ENCODE results near the gene TEFM. TPM values are rescaled to one million over a fixed set of nuclear protein-coding genes. Genes with fewer than 3 reads are reported as not detected.

The TEFM gene
- total and polyA plus RNA-seq, 2 donors (not counting 1 experiment from before 2014, with no cell fraction given) = 10.9 to 11.1 TPM

GRCh38 chr17:30894236-30894635 lies 11.8 kb downstream of the TEFM start:
- Histone ChIP-seq H3K4me2 (ENCODE audit: extremely low read depth, insufficient read depth, low read length) (no peak overlapping the region), H2AFZ (ENCODE audit: low read length) (no peak overlapping the region), H3K27ac (ENCODE audit: insufficient read depth, low read length) (no peak overlapping the region), H3K4me3 (replicated peaks in 1 of 4; ENCODE audit: control extremely low read depth in 1 of 4, insufficient read depth in 1 of 4, low read depth in 3 of 4, low read length in 4 of 4) (no peak overlapping the region), H3K9me3 (ENCODE audit: control insufficient read depth, insufficient read depth, low read depth, low read length) (no peaks in the 10 kb centered on the region), H3K9ac (ENCODE audit: insufficient read depth, low read length) (no peak overlapping the region), H3K4me1 (ENCODE audit: control insufficient read depth, extremely low read depth, insufficient read depth, low read length) (no peaks in the 10 kb centered on the region), H3K27me3 (ENCODE audit: control insufficient read depth, insufficient read depth, low read length) (no peaks in the 10 kb centered on the region), H3K36me3 (ENCODE audit: control insufficient read depth, insufficient read depth, low read length) (no peaks in the 10 kb centered on the region), H4K20me1 (ENCODE audit: control insufficient read depth, extremely low read depth, insufficient read depth, low read length) (no peaks in the 10 kb centered on the region), H3K79me2 (ENCODE audit: control insufficient read depth, insufficient read depth, low read length) (no peaks in the 10 kb centered on the region)
- TF ChIP-seq, protein P1, sequence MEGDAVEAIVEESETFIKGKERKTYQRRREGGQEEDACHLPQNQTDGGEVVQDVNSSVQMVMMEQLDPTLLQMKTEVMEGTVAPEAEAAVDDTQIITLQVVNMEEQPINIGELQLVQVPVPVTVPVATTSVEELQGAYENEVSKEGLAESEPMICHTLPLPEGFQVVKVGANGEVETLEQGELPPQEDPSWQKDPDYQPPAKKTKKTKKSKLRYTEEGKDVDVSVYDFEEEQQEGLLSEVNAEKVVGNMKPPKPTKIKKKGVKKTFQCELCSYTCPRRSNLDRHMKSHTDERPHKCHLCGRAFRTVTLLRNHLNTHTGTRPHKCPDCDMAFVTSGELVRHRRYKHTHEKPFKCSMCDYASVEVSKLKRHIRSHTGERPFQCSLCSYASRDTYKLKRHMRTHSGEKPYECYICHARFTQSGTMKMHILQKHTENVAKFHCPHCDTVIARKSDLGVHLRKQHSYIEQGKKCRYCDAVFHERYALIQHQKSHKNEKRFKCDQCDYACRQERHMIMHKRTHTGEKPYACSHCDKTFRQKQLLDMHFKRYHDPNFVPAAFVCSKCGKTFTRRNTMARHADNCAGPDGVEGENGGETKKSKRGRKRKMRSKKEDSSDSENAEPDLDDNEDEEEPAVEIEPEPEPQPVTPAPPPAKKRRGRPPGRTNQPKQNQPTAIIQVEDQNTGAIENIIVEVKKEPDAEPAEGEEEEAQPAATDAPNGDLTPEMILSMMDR (conservative IDR thresholded peaks at IDR 0.05 in 1 of 2, IDR thresholded peaks at IDR 0.05 in 1 of 2; ENCODE audit: low read depth in 1 of 2, low read length in 2 of 2) = no peak
- no peak for TF ChIP-seq EZH2 (IDR thresholded peaks at IDR 0.05; ENCODE audit: low read length, missing control alignments)
- no peak for DNase-seq (ENCODE audit: low read depth in 2 of 2)

DNA sequence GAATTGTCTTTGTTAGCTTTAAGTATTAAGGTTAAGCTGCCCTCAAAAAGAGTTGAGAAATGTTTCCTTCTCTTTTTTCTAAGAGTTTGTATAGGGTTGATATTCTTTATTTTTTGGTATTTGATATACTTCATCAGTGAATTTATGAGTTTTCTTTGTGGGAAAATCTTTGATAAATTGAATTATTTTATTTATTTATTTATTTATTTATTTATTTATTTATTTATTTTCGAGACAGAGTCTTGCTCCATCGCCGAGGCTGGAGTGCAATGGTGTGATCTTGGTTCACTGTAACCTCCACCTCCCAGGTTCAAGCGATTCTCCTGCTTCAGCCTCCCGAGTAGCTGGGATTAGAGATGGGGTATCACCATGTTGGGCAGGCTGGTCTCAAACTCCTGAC lies 19.9 kb downstream of the TEFM start:
- Histone ChIP-seq H3K4me3 (replicated peaks in 1 of 4; ENCODE audit: control extremely low read depth in 1 of 4, insufficient read depth in 1 of 4, low read depth in 3 of 4, low read length in 4 of 4) (no peak overlapping the region), H3K27me3 (ENCODE audit: control insufficient read depth, insufficient read depth, low read length) (no peaks in the 10 kb centered on the region), H2AFZ (ENCODE audit: low read length) (no peak overlapping the region), H3K4me1 (ENCODE audit: control insufficient read depth, extremely low read depth, insufficient read depth, low read length) (no peaks in the 10 kb centered on the region), H4K20me1 (ENCODE audit: control insufficient read depth, extremely low read depth, insufficient read depth, low read length) (no peaks in the 10 kb centered on the region), H3K9ac (ENCODE audit: insufficient read depth, low read length) (no peak overlapping the region), H3K9me3 (ENCODE audit: control insufficient read depth, insufficient read depth, low read depth, low read length) (no peaks in the 10 kb centered on the region), H3K27ac (ENCODE audit: insufficient read depth, low read length) (no peak overlapping the region), H3K79me2 (ENCODE audit: control insufficient read depth, insufficient read depth, low read length) (no peaks in the 10 kb centered on the region), H3K4me2 (ENCODE audit: extremely low read depth, insufficient read depth, low read length) (no peak overlapping the region), H3K36me3 (ENCODE audit: control insufficient read depth, insufficient read depth, low read length) (no peaks in the 10 kb centered on the region)
- no peak for DNase-seq (ENCODE audit: low read depth in 2 of 2)
- TF ChIP-seq EZH2 (IDR thresholded peaks at IDR 0.05; ENCODE audit: low read length, missing control alignments) = no peak
- TF ChIP-seq, protein P1 (conservative IDR thresholded peaks at IDR 0.05 in 1 of 2, IDR thresholded peaks at IDR 0.05 in 1 of 2; ENCODE audit: low read depth in 1 of 2, low read length in 2 of 2) = no peak

GRCh38 chr17:30869005-30869404 lies 37.0 kb downstream of the TEFM start:
- Histone ChIP-seq H3K27ac (ENCODE audit: insufficient read depth, low read length) (no peak overlapping the region), H3K4me1 (ENCODE audit: control insufficient read depth, extremely low read depth, insufficient read depth, low read length) (no peaks in the 10 kb centered on the region), H3K9me3 (ENCODE audit: control insufficient read depth, insufficient read depth, low read depth, low read length) (no peaks in the 10 kb centered on the region), H2AFZ (ENCODE audit: low read length) (no peak overlapping the region), H3K9ac (ENCODE audit: insufficient read depth, low read length) (no peak overlapping the region), H3K27me3 (ENCODE audit: control insufficient read depth, insufficient read depth, low read length) (no peaks in the 10 kb centered on the region), H4K20me1 (ENCODE audit: control insufficient read depth, extremely low read depth, insufficient read depth, low read length) (no peaks in the 10 kb centered on the region), H3K4me3 (replicated peaks in 1 of 4; ENCODE audit: control extremely low read depth in 1 of 4, insufficient read depth in 1 of 4, low read depth in 3 of 4, low read length in 4 of 4) (no peak overlapping the region), H3K79me2 (ENCODE audit: control insufficient read depth, insufficient read depth, low read length) (no peaks in the 10 kb centered on the region), H3K36me3 (ENCODE audit: control insufficient read depth, insufficient read depth, low read length) (no peaks in the 10 kb centered on the region), H3K4me2 (ENCODE audit: extremely low read depth, insufficient read depth, low read length) (no peak overlapping the region)
- TF ChIP-seq EZH2 (IDR thresholded peaks at IDR 0.05; ENCODE audit: low read length, missing control alignments) = no peak
- TF ChIP-seq, protein P1 (conservative IDR thresholded peaks at IDR 0.05 in 1 of 2, IDR thresholded peaks at IDR 0.05 in 1 of 2; ENCODE audit: low read depth in 1 of 2, low read length in 2 of 2) = no peak
- DNase-seq (ENCODE audit: low read depth in 2 of 2) = no peak
